H4 (cell line): ENCODE data around the gene CPEB2. TPM values are rescaled to one million over a fixed set of nuclear protein-coding genes. Genes with fewer than 3 reads are reported as not detected.

ENCODE experiments used
- DNase-seq: peaks from one replicate; pipeline ENCODE4 v3.0.0-alpha.2; 2015; ENCODE audit warnings: low spot score
- total RNA-seq: library from RNA; depleted of rRNA; stranded (reverse); fragments of >200 nt; shearing (Covaris generic); gene quantifications from 2 replicates; pipeline ENCODE4 v1.2.3, GENCODE V29; 2014; rRNA removed

CPEB2 gene
- total RNA-seq = 1.4 and 1.8 TPM in 2 replicates

- peak; percentile 92 for DNase-seq
These were observed at the start of gene CPEB2 for GRCh38 chr4:15001869-15002658. CPEB2 (plus strand) TSS chr4:15002481; CDS start chr4:15002674, 193 bp downstream.

DNA sequence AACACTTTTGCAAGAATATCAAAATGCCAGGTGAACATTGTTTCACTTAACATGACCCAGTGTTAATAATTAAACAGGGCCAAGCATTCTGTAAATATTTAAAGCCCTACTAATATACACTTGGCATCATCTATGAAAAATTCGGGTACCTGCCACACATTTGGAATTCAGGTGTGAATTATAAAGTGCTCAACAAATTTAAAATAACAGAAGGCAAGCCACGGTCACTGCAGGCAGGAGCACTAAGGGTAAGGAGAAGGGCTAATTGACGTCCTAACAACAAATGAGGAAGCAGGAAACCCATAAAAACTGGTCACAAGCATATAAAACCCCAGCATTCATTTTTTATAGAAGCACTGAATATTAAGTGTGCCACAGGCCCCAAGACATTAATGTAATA is 43.8 kb upstream of the CPEB2 start:
- DNase-seq = no peak

GRCh38 chr4:14961292-14961691 is 41.0 kb upstream of the CPEB2 start:
- DNase-seq = no peak

GRCh38 chr4:14965071-14965470 is 37.2 kb upstream of the CPEB2 start:
- no peak for DNase-seq

DNA sequence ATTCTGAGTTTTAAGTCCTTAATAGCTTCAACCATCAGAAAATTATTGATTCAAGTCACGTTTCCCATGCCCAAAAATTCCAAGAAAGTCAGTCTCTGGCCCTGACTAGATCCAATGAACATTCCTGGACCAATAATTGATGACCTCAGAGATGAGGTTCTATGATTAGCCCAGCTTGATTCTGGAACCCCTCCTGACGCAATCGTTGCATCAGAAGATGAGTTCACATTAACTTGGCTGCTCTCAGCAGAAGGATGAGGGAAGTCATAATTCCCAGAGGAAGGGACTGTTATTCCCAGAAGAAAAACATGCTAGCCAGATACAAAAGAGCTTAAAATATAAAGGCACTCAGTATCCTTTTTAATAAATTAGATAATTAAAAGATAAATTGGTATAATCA is 34.3 kb upstream of the CPEB2 start:
- DNase-seq = no peak

GRCh38 chr4:14977830-14978229 is 24.5 kb upstream of the CPEB2 start:
- no peak for DNase-seq

- no peak for DNase-seq
These were observed 17.8 kb upstream of the CPEB2 start for GRCh38 chr4:14984448-14984847.

GRCh38 chr4:14985161-14985560 is 17.1 kb upstream of the CPEB2 start:
- DNase-seq = no peak

- no peak for DNase-seq
These were observed 16.4 kb upstream of the CPEB2 start for GRCh38 chr4:14985843-14986242.

DNA sequence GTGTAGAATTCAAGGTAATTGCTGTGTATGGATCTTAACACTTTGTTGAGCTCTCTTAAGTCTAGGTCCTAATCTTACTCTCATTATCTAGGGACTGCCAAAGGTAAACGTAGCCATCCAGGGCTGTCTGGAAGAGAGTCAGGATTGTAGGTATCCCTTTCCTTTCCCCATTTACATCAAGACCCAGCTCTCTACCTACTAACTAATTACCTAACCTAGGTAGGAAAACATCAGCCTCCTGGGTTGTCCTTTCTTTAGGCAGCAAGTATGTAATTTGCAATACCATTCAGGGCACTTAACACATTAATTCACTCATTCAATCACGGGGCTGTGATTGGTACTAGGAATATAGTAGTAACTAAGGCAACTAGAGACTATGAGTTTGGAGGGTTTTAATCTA is 15.2 kb upstream of the CPEB2 start:
- DNase-seq = no peak

GRCh38 chr4:14990484-14990883 is 11.8 kb upstream of the CPEB2 start:
- no peak for DNase-seq

GRCh38 chr4:14994242-14994641 is 8.0 kb upstream of the CPEB2 start:
- no peak for DNase-seq

- DNase-seq = peak; percentile 68
These were observed 923 bp upstream of the CPEB2 start for GRCh38 chr4:15001248-15001868.

DNA sequence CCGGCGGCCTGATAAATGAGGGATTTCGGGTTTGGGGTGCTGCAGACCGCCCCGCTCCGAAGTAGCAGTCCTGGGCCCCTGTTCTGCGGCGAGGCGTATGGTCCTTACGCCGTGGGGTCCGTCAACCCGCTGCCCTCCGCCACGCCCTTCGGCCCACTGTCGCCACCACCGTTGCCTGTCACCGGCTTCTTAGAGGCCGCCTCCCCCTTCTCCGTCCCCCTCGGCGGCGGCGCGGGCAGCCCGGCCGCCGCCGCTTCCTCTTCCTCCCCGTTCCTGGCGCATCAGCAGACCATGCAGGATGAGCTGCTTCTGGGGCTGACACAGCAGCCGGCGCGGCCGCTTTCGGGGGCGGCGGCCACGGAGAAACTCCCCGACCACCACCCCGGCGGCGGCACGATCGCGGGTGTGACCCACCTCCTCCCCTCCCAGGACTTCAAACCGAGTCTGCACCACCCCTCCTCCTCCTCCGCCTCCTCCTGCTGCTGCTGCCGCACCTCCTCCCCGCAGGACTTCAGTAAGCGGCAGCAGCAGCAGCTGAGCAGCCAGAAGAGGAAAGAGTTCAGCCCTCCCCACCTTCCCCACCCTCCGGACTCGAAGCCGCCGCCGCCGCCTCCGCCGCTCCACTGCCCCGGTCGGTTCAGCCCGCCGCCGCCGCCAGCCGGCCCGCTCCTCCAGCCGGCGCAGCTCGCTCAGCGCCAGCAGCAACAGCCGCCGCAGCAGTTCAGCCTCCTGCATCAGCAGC is 549 bp downstream of the CPEB2 start:
- peak; percentile 74 for DNase-seq

DNA sequence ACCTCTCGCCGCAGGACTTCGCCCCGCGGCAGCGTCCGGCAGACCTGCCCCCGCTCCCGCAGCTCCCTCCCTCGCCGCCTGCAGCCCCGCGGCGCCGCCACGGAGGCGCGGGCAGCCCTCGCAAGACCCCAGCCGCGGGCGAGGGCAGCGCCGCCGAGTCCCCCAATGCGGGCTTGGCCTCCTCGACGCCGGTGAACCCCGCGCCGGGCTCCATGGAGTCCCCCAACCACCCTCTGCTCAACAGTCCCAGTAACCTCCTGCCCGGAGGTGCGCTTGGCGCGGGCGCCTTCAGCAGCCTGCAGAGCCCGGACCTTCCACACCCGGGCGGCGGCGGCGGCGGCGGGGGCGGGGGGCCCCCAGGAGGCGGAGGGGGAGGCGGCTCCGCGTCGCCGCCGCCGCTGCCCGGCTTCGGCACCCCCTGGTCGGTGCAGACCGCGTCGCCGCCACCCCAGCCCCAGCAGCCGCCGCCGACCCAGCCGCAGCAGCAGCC is 1.2 kb downstream of the CPEB2 start:
- DNase-seq = no peak

- no peak for DNase-seq
These were observed 1.8 kb downstream of the CPEB2 start for GRCh38 chr4:15003891-15004738.

DNA sequence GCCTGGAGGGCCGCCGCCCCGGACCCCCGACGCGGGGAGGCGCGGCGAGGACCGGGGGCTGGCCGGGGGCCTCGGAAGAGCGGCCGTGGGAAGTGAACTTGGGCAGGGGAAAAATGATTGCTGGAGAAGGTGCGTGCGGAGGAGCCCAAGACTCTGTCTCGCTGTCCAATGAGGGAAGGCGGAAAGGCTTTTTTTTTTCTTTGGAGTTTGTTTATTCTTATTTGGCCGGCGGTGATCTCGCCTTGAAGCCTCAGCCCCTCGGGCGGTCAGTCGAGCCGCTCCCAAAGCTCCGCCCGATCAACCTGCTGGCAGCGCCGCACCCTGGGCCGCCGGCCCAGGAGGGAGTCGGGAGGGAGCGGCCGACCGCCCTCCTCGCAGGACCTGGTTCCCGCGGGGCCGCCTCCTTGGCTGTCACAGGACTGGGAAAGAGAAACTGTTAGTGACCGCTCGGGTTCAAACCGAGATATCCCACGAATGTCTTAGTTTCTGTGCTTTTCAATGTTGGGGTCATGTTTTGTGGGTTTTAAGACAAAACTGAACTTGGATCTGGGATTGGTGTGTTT is 2.5 kb downstream of the CPEB2 start:
- DNase-seq = peak; percentile 58

- no peak for DNase-seq
These were observed 3.3 kb downstream of the CPEB2 start for GRCh38 chr4:15005474-15006115.

- DNase-seq = peak; percentile 12
These were observed 4.2 kb downstream of the CPEB2 start for GRCh38 chr4:15006416-15007024.

DNA sequence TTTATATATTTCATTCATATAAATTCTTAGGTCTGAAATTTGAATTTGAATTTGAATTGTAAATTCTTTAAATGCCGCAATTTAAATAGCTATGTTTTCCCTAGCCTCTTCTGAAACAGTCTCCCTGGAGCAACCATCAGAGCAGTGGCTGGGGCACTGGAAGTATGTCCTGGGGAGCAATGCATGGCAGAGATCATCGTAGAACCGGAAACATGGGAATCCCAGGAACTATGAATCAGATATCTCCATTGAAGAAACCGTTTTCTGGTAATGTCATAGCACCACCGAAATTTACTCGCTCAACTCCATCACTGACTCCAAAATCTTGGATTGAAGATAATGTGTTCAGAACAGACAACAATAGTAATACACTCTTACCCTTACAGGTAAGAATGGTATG is 4.9 kb downstream of the CPEB2 start:
- no peak for DNase-seq
